Ishikawa (cell line): ENCODE results near the gene FADS6.
A peak's percentile ranks its signal among the peaks of the same experiment; 100 is the strongest.

Experiments used
- CEBPB ChIP-seq: IDR thresholded peaks from 2 replicates; pipeline ENCODE4 v1.6.1; 2012
- CREB1 ChIP-seq: IDR thresholded peaks from 2 replicates; pipeline ENCODE4 v1.6.1; 2012; ENCODE audit warnings: low read depth
- EGR1 ChIP-seq: IDR thresholded peaks from 2 replicates; pipeline ENCODE4 v1.6.1; 2012
- EP300 ChIP-seq: IDR thresholded peaks from 2 replicates; pipeline ENCODE4 v1.6.1; 2012; ENCODE audit warnings: borderline replicate concordance
- FOXM1 ChIP-seq: IDR thresholded peaks from 2 replicates; pipeline ENCODE4 v1.6.1; 2012; ENCODE audit warnings: low read depth, borderline replicate concordance
- MAX ChIP-seq: IDR thresholded peaks from 2 replicates; pipeline ENCODE4 v1.6.1; 2012
- NFIC ChIP-seq: IDR thresholded peaks from 2 replicates; pipeline ENCODE4 v1.6.1; 2012
- RAD21 ChIP-seq: IDR thresholded peaks from 2 replicates; pipeline ENCODE4 v1.6.1; 2012; ENCODE audit warnings: low read depth
- REST ChIP-seq: IDR thresholded peaks from 2 replicates; pipeline ENCODE4 v1.6.1; 2012; ENCODE audit warnings: low read depth, mild to moderate bottlenecking
- TAF1 ChIP-seq: IDR thresholded peaks from 2 replicates; pipeline ENCODE4 v1.6.1; 2012; ENCODE audit warnings: low read depth, mild to moderate bottlenecking
- TCF12 ChIP-seq: IDR thresholded peaks from 2 replicates; pipeline ENCODE4 v1.6.1; 2012; ENCODE audit warnings: low read depth
- TEAD4 ChIP-seq: IDR thresholded peaks from 2 replicates; pipeline ENCODE4 v1.6.1; 2012
- USF1 ChIP-seq: IDR thresholded peaks from 2 replicates; pipeline ENCODE4 v1.6.1; 2012
- YY1 ChIP-seq: IDR thresholded peaks from 2 replicates; pipeline ENCODE4 v1.6.1; 2012; ENCODE audit warnings: low read depth
- ZBTB7A ChIP-seq: IDR thresholded peaks from 2 replicates; pipeline ENCODE4 v1.6.1; 2012; ENCODE audit warnings: low read depth

Gene FADS6

GRCh38 chr17:74882517-74883240 is 10.8 kb downstream of the FADS6 start:
- no peak for TF ChIP-seq NFIC
- TF ChIP-seq FOXM1: no peak
- TF ChIP-seq EP300: no peak
- TF ChIP-seq RAD21: no peak
- TF ChIP-seq EGR1: no peak
- TF ChIP-seq REST: no peak

GRCh38 chr17:74881073-74881472 is 12.4 kb downstream of the FADS6 start:
- TF ChIP-seq REST: no peak
- no peak for TF ChIP-seq TCF12
- no peak for TF ChIP-seq YY1

- TF ChIP-seq TCF12 (no peak), EP300 (no peak), EGR1 (no peak), RAD21 (no peak), YY1 (no peak), ZBTB7A (no peak), TAF1 (no peak), MAX (no peak), FOXM1 (no peak), CREB1 (no peak), NFIC (no peak), TEAD4 (no peak)
These were observed 14.1 kb downstream of the FADS6 start for GRCh38 chr17:74879308-74879707.

GRCh38 chr17:74878658-74879057 is 14.8 kb downstream of the FADS6 start:
- TF ChIP-seq TCF12: 0 out of 2 replicates have a peak, but pooled peaks have one; percentile 6
- TF ChIP-seq ZBTB7A: no peak

- TF ChIP-seq EP300: no peak
- TF ChIP-seq FOXM1: no peak
- no peak for TF ChIP-seq EGR1
- 0 out of 2 replicates have a peak, but pooled peaks have one; percentile 23 for TF ChIP-seq TCF12
- peak; percentile 37; the same call in 1 of the 2 replicates for TF ChIP-seq TEAD4
- no peak for TF ChIP-seq RAD21
- TF ChIP-seq NFIC: peak; percentile 84
These were observed 15.6 kb downstream of the FADS6 start for GRCh38 chr17:74877592-74878548.

GRCh38 chr17:74875977-74876593 is 17.3 kb downstream of the FADS6 start:
- TF ChIP-seq TAF1 (no peak), YY1 (no peak), ZBTB7A (no peak), CEBPB (no peak), USF1 (no peak), RAD21 (no peak), CREB1 (no peak), TCF12 (no peak), FOXM1 (no peak), TEAD4 (no peak), EGR1 (no peak), REST (no peak), EP300 (no peak), MAX (no peak), NFIC (no peak)
